ENCODE results near the gene ZNF549.

The ZNF549 gene

GRCh38 chr19:57566396-57567265 lies 39.5 kb downstream of the ZNF549 start:
- DNase-seq (ENCODE audit: low spot score) = no peak

- no peak for DNase-seq (ENCODE audit: low spot score)
These were observed 43.6 kb downstream of the ZNF549 start for GRCh38 chr19:57570707-57571106.

DNA sequence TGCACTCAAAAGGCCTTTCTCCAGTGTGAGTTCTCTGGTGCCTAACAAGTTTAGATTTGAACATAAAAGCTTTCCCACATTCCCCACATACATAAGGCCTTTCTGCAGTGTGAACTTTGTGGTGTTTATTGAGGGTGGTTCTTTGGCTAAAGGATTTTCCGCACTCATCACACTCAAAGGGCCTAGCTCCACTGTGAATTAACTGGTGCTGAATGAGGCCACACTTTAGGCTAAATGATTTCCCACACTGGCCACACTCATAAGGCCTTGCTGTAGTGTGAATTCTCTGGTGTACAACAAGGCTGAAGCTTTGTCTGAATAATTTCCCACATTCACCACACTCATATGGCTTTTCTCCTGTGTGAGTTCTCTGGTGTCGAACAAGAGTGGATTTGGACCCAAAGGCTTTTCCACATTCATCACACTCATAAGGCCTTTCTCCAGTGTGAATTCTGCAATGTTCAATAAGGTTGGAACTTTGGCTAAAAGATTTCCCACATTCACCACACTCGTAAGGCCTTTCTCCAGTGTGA lies 45.3 kb downstream of the ZNF549 start:
- DNase-seq (ENCODE audit: low spot score) = no peak

GRCh38 chr19:57576661-57577060 lies 49.5 kb downstream of the ZNF549 start:
- no peak for DNase-seq (ENCODE audit: low spot score)

DNA sequence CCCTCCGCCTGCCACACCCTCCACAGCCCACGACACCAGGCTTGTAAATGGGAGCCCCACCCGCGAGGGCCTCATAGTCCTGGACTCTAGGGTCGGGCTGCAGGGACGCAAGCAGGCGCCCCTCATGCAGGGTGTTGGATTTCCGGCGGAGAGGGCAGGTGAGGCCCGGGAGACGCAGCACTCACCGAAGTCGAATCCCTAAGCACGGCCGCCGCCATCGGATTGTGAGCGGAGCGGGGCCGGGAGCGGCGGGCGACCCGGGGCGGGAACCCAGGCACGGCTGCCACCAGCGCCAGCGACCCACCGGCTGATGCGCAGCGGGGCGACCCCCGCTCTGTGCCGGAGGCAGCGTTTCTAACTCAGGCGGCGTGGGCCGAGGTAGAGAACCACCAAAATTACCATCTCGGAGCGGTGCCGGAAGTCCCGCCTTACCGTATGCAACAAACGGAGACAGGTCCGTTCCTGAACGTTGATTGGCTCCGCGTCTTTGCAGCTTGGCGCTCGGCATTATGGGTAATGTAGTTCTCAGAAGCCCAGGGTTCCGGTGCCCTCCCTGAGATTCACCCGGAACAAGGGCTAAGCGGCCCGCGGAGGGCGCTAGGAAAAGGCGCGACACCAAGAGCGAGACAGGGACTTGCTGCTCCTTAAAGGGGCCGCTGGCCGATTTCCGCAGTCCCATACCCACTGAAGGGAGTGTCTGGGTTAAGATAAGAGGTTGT lies 51.5 kb downstream of the ZNF549 start, which contains the start of gene ZNF416:
Gene ZNF416, minus strand, starts transcription at position 425 of the 719 bp plus-strand sequence. Its CDS starts 207 bp downstream, at position 218.
- DNase-seq (ENCODE audit: low spot score) = peak; percentile 99

DNA sequence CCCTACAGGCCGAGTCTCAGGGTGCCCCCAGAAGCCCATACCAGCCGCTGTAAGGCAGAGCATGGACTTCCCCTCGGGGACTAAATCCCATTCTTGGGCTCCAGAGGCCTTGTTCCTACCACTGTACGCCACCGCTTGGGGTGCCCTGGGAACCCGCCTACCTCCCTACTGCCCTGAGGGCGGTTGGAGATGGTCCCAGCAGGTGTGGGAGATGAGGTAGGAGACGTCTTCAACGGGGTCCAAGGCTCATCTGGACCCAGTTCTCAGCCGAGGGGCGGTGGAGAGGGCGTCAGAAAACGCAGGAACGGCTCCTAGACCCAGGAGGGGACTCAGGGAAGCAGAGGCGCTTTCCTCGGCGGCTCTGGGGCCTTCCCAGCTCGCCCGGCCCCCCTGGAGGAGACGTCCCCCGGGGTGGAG lies 56.0 kb downstream of the ZNF549 start:
- no peak for DNase-seq (ENCODE audit: low spot score)

DNA sequence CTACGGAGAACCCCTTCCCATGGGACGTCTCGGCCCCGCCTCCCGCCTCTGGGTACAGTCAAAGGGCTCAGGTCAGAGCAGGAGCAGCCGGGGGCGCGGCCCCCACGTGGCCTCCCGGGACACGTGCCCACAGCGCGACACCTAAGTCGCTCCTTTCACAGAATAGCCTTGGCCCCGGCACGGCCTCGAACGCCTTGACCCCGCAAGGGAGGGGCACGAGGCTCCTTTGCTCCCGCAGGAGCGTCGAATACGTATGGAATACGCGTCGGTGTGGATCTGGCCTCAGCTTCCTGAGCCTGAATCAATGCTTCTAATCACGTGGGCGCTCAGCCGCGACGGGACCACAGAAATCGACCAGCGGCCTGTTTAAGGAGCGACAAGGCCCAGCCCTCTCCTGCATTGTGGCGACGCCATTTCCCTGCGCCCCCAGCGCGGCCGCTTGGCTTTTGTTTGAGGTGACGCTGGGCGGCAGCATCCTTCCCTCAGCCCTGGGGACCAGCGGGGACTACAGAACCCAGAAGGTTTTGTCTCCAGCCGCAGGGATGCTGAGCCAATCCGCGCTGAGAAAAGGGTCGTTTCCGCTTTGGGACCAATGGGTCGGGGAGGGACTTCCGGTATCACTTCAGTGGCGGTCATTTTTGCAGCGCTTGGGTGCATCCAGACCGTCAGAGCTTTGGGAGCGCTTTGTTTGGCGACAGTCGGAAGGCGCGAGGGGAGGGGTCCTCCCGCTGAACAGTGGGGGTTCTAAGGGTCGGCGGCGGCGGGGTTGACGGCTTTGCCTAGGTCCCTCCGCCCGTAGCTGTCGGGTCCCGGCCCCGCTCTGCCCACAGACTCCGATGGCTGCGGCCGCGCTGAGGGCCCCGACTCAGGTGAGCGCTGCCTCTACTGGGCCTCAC lies 56.6 kb downstream of the ZNF549 start, which contains the start of gene ZIK1:
Gene ZIK1, plus strand, starts transcription at position 625 of the 896 bp plus-strand sequence. Its CDS starts 212 bp downstream, at position 837.
- DNase-seq (ENCODE audit: low spot score) = no peak

DNA sequence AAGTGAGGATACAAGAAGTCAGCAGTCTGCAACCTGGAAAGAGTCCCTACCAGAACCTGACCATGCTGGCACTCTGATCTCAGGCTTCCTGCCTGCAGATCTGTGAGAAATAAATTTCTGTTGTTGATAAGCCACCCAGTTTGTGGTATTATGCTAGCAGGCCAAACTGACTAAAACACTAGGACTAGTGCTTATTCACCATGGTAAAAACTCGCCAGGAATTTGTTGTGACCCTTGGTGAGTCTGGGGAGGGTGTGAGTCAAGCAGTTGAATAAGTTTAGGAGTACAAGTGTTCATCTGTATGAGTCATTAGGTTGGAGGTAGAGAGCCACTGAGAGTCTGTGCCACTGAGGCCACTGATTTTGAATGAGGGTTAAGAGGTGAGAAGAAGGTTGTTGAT lies 60.4 kb downstream of the ZNF549 start:
- no peak for DNase-seq (ENCODE audit: low spot score)

DNA sequence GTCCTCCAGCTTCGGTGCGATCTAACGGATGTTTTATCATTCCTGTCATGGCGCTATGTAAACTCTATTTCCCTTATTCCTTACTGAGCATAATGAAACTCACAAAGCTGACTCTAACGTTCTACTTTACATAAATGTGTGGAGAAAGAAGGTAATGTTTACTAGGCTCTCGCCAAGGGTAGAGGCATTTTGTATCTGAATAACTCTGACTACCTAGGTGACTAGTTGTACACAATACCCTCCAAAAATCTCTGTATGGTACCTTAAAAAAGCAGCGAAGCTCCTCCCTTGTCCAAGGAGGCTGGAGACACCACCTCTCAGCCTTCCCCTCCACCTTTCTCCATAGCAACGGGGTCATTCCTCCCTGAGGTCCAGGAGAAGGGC lies 72.2 kb downstream of the ZNF549 start:
- DNase-seq (ENCODE audit: low spot score) = no peak

- peak; percentile 94 for DNase-seq (ENCODE audit: low spot score)
These were observed 72.7 kb downstream of the ZNF549 start, which contains the start of gene ZNF530 for GRCh38 chr19:57599761-57600383. TSS of gene ZNF530 (plus strand) at chr19:57599885. CDS start at chr19:57604346, 4,461 bp downstream.

DNA sequence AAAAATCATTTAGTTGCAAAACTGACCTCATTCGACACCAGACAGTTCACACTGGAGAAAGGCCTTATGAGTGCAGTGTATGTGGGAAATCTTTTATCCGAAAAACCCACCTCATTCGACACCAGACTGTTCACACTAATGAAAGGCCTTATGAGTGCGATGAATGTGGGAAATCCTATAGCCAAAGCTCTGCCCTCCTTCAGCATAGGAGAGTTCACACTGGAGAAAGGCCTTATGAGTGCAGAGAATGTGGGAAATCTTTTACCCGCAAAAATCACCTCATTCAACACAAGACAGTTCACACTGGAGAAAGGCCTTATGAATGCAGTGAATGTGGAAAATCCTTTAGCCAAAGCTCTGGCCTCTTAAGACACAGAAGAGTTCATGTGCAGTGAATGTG lies 79.8 kb downstream of the ZNF549 start:
- no peak for DNase-seq (ENCODE audit: low spot score)

All from HuH-7 (cell line).